Left lung (tissue), 10 donors: ENCODE results near the gene SNCAIP. TPM values are rescaled to one million over a fixed set of nuclear protein-coding genes. Genes with fewer than 3 reads are reported as not detected.
A peak's percentile ranks its signal among the peaks of the same experiment; 100 is the strongest.
"Not testable (repeated sequence)": the region's sequence is repeated elsewhere in the genome, so short reads cannot be mapped to it uniquely, and the experiment has no call there.

Experiments used
- ATAC-seq: fragments of 200-7000 bp; cut with Tn5 transposase; one replicate; pipeline ENCODE4 v1.9.1; 2020; ENCODE audit warnings: moderate library complexity
- DNase-seq, 4 donors: peaks; one replicate each; pipeline ENCODE4 v3.0.0-alpha.2; 2013 to 2020
- H3K27ac ChIP-seq, 2 donors: fragments of 200-600 bp; sonication (generic) in 1 of 2; one replicate each; pipeline versions ENCODE4 v1.5.0 to v1.8.0; 2020 to 2021
- H3K27me3 ChIP-seq, 2 donors: fragments of 200-600 bp; sonication (generic) in 1 of 2; one replicate each; pipeline versions ENCODE4 v1.5.0 to v1.8.0; 2020 to 2021
- H3K36me3 ChIP-seq, 2 donors: fragments of 200-600 bp; sonication (generic) in 1 of 2; one replicate each; pipeline versions ENCODE4 v1.5.0 to v1.8.0; 2020 to 2021
- H3K4me1 ChIP-seq, 2 donors: fragments of 200-600 bp; one replicate each; pipeline ENCODE4 v1.8.0; 2021
- H3K4me3 ChIP-seq, 2 donors: fragments of 200-600 bp; sonication (generic) in 1 of 2; one replicate each; pipeline versions ENCODE4 v1.5.0 to v1.8.0; 2020 to 2021; ENCODE audit warnings: mild to moderate bottlenecking in 1 of 2
- H3K9me3 ChIP-seq, 2 donors: fragments of 200-600 bp; sonication (generic) in 1 of 2; one replicate each; pipeline versions ENCODE4 v1.5.0 to v1.8.0; 2020 to 2021
- CTCF ChIP-seq, 2 donors: fragments of 200-600 bp; sonication (generic) in 1 of 2; IDR thresholded peaks; one replicate each; pipeline versions ENCODE4 v1.5.0 to v1.8.0; 2021; ENCODE audit warnings: antibody characterized with exemption in 2 of 2
- intact Hi-C, 2 donors: fragments of 100-400 bp; cut with DNase I; formaldehyde crosslinking; loops; one replicate each; pipeline versions ENCODE4 v1.11.2 to v1.14.2; 2022
- polyA plus RNA-seq, 6 donors: library from polyadenylated mRNA; unstranded; fragments of 120-200 nt; gene quantifications; one replicate each; pipeline ENCODE4 v1.2.1, GENCODE V29; 2013; ENCODE audit not compliant: insufficient read length in 6 of 6
- total RNA-seq, 2 donors: library from RNA; stranded (reverse); fragmentation: NEBNext Ultra II Directional; extraction: Animal tissue kit (Norgen Biotek cat#: 25700); gene quantifications; one replicate each; pipeline ENCODE4 v1.2.1, GENCODE V29; 2021
- donor health status: DM: no; HTN: yes; CAD: no.
- donor health status: DM: no; HTN: no; CAD: no.

SNCAIP gene
- total and polyA plus RNA-seq, 8 donors, result 2.1 to 23.4 (median 17.3) TPM

GRCh38 chr5:122371511-122372151, 59.6 kb downstream of the SNCAIP start:
- ATAC-seq (no peak), DNase-seq (no peak)
- intact Hi-C loops, result no loop called here
- Histone ChIP-seq H3K4me3 (no peak overlapping the region), H3K27ac (no peak overlapping the region), H3K27me3 (no peaks in the 10 kb centered on the region), H3K36me3 (no peaks in the 10 kb centered on the region), H3K4me1 (no peaks in the 10 kb centered on the region), H3K9me3 (no peaks in the 10 kb centered on the region)
- TF ChIP-seq CTCF (IDR thresholded peaks at IDR 0.05), result no peak

- H3K27me3 ChIP-seq, result no peaks in the 10 kb centered on the region
- ATAC-seq, result no peak
These were observed 62.1 kb downstream of the SNCAIP start for GRCh38 chr5:122374110-122374509.

DNA sequence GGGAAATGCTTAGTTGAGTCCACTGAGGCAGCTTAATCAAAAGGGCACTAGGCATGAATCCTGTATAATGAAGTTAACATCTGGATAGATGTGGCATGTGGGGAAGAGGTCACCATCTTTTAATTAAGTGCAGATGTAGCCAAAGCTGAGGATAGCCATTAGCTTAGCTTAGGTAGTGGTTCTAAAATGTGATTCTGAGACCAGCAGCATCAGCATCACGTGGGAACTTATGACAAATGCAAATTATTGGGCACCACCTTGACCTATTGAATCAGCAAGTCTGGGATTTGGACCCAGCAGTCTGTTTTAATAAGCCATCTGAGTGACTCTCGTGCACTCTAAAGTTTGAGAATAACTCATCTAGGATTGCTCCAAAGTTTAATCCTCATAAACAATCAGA, 63.8 kb downstream of the SNCAIP start:
- H3K4me1 ChIP-seq, result no peaks in the 10 kb centered on the region
- intact Hi-C loops, result no loop called here
- no peaks in the 10 kb centered on the region for H3K36me3 ChIP-seq
- no peaks in the 10 kb centered on the region for H3K9me3 ChIP-seq
- H3K27me3 ChIP-seq, result no peaks in the 10 kb centered on the region
- ATAC-seq, result no peak
- TF ChIP-seq CTCF (IDR thresholded peaks at IDR 0.05), result no peak
- no peak for DNase-seq
- H3K4me3 ChIP-seq, result no peak overlapping the region
- no peak overlapping the region for H3K27ac ChIP-seq

More at GRCh38 chr5:122374110-122374509, 62.1 kb downstream of the SNCAIP start:
- DNase-seq, result no peak
- Histone ChIP-seq H3K4me1 (no peaks in the 10 kb centered on the region), H3K4me3 (no peak overlapping the region), H3K36me3 (no peaks in the 10 kb centered on the region), H3K27ac (no peak overlapping the region), H3K9me3 (no peaks in the 10 kb centered on the region)
- intact Hi-C loops, result no loop called here
- no peak for TF ChIP-seq CTCF (IDR thresholded peaks at IDR 0.05)

DNA sequence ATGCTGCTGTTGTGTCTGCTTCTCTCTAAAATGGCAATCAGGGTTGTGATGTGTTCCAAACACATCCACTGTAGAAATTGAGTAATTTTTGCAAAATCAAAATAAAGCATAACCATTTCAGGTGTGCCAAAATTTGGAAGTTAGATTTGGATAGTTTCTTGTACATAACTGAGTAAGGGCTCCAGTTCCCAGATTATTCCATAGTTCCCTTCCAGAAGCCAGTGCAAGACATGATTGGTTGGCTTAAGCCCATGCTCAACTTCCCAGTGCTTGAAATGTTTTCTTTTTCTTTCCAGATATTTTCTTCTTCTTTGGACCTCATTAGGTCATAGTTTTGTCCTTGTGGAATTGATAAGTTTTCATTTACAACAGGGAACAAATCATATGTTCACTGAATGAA, 64.2 kb downstream of the SNCAIP start:
- Histone ChIP-seq H3K9me3 (no peaks in the 10 kb centered on the region), H3K36me3 (no peaks in the 10 kb centered on the region), H3K27me3 (no peaks in the 10 kb centered on the region), H3K4me1 (no peaks in the 10 kb centered on the region), H3K27ac (no peak overlapping the region), H3K4me3 (no peak overlapping the region)
- intact Hi-C loops, result no loop called here
- TF ChIP-seq CTCF (IDR thresholded peaks at IDR 0.05), result no peak
- no peak for ATAC-seq
- no peak for DNase-seq

DNA sequence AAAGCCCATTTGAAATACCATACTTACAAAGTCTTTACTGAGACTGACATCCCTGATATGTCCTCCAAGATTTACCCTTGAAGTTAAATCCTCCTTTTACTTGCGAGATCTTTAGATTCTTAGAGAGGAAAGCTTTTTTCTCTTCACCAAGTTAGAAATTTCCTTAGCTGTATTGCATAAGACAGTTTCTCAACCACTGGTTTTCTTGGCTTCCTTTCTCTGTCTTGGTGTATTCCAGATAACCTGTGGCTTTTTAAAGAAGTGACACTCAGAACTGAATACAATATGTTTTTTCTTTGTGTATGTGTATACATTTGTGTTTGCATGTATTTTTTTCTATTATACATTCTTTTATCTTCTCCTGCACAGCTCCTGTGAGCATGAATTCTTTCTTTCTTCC, 65.0 kb downstream of the SNCAIP start:
- no peaks in the 10 kb centered on the region for H3K27me3 ChIP-seq
- H3K9me3 ChIP-seq, result no peaks in the 10 kb centered on the region
- DNase-seq (peak in 1 of 4 donors; percentile 73), ATAC-seq (no peak)
- intact Hi-C loops, result no loop called here
- no peaks in the 10 kb centered on the region for H3K4me1 ChIP-seq
- no peak for TF ChIP-seq CTCF (IDR thresholded peaks at IDR 0.05)
- H3K4me3 ChIP-seq, result no peak overlapping the region
- no peaks in the 10 kb centered on the region for H3K36me3 ChIP-seq
- H3K27ac ChIP-seq, result no peak overlapping the region

- intact Hi-C loops, ATAC-seq, DNase-seq, H3K36me3 ChIP-seq, H3K9me3 ChIP-seq, H3K4me1 ChIP-seq, H3K4me3 ChIP-seq, H3K27me3 ChIP-seq, H3K27ac ChIP-seq: not testable (repeated sequence)
These were observed 70.9 kb downstream of the SNCAIP start for GRCh38 chr5:122382938-122383337.
